ENCODE data around the gene CLEC11A. TPM values are rescaled to one million over a fixed set of nuclear protein-coding genes. Genes with fewer than 3 reads are reported as not detected.

The CLEC11A gene
- polyA plus RNA-seq, 1 experiment: 136 TPM

GRCh38 chr19:50686310-50687032, 36.7 kb upstream of the CLEC11A start:
- no peak for TF ChIP-seq CTCF (IDR thresholded peaks at IDR 0.05; ENCODE audit: insufficient read depth, low read depth, low read length)
- Histone ChIP-seq H3K27me3 (ENCODE audit: control insufficient read depth, insufficient read depth, low read length) (no peaks in the 10 kb centered on the region), H3K36me3 (ENCODE audit: control insufficient read depth, insufficient read depth, low read length) (no peaks in the 10 kb centered on the region), H3K4me3 (ENCODE audit: low read depth, low read length) (no peak overlapping the region)
- ChIA-PET POLR2A (no interaction called here), CTCF (no interaction called here)
- no peak for DNase-seq (ENCODE audit: low read depth)

GRCh38 chr19:50688766-50689165, 34.4 kb upstream of the CLEC11A start:
- Histone ChIP-seq H3K36me3 (ENCODE audit: control insufficient read depth, insufficient read depth, low read length) (no peaks in the 10 kb centered on the region), H3K4me3 (ENCODE audit: low read depth, low read length) (no peak overlapping the region), H3K27me3 (ENCODE audit: control insufficient read depth, insufficient read depth, low read length) (0 out of 2 replicates have a peak, but pooled peaks cover under 1% of the 10 kb centered on the region)
- DNase-seq (ENCODE audit: low read depth): no peak
- CTCF ChIA-PET: interaction anchor here (0.7 kb wide), 1 partner anchor 14 kb away, joined by 3 read pairs; no protein-coding TSS in a partner anchor
- TF ChIP-seq CTCF (IDR thresholded peaks at IDR 0.05; ENCODE audit: insufficient read depth, low read depth, low read length): no peak
- POLR2A ChIA-PET: no interaction called here

- ChIA-PET CTCF (interaction anchor here (1.0 kb wide), 1 partner anchor 21 kb away, joined by 4 read pairs; no protein-coding TSS in a partner anchor), POLR2A (no interaction called here)
- TF ChIP-seq CTCF (IDR thresholded peaks at IDR 0.05; ENCODE audit: insufficient read depth, low read depth, low read length): no peak
- H3K27me3 ChIP-seq (ENCODE audit: control insufficient read depth, insufficient read depth, low read length): peaks cover 7% of the 10 kb centered on the region
- no peak overlapping the region for H3K4me3 ChIP-seq (ENCODE audit: low read depth, low read length)
- no peaks in the 10 kb centered on the region for H3K36me3 ChIP-seq (ENCODE audit: control insufficient read depth, insufficient read depth, low read length)
- no peak for DNase-seq (ENCODE audit: low read depth)
These were observed 32.7 kb upstream of the CLEC11A start for GRCh38 chr19:50690439-50690838.

- no peaks in the 10 kb centered on the region for H3K36me3 ChIP-seq (ENCODE audit: control insufficient read depth, insufficient read depth, low read length)
- POLR2A ChIA-PET: no interaction called here
- DNase-seq (ENCODE audit: low read depth): no peak
- no peak for TF ChIP-seq CTCF (IDR thresholded peaks at IDR 0.05; ENCODE audit: insufficient read depth, low read depth, low read length)
- CTCF ChIA-PET: interaction anchor here (2.0 kb wide), 1 partner anchor 24 kb away, joined by 5 read pairs; no protein-coding TSS in a partner anchor
- H3K4me3 ChIP-seq (ENCODE audit: low read depth, low read length): no peak overlapping the region
- peaks cover 12% of the 10 kb centered on the region for H3K27me3 ChIP-seq (ENCODE audit: control insufficient read depth, insufficient read depth, low read length)
These were observed 29.8 kb upstream of the CLEC11A start for GRCh38 chr19:50693064-50693975.

- Histone ChIP-seq H3K27me3 (ENCODE audit: control insufficient read depth, insufficient read depth, low read length) (peaks cover 12% of the 10 kb centered on the region), H3K4me3 (ENCODE audit: low read depth, low read length) (no peak overlapping the region), H3K36me3 (ENCODE audit: control insufficient read depth, insufficient read depth, low read length) (no peaks in the 10 kb centered on the region)
- ChIA-PET CTCF (no interaction called here), POLR2A (no interaction called here)
- no peak for TF ChIP-seq CTCF (IDR thresholded peaks at IDR 0.05; ENCODE audit: insufficient read depth, low read depth, low read length)
- no peak for DNase-seq (ENCODE audit: low read depth)
These were observed 28.4 kb upstream of the CLEC11A start for GRCh38 chr19:50694815-50695145.
